Retinal pigment epithelial cell (primary cell): Measurements from ENCODE around the gene RBBP5.

Source experiments
- DNase-seq: peaks from one replicate; pipeline ENCODE4 v3.0.0-alpha.2; 2010; ENCODE audit warnings: low read depth
- H3K4me3 ChIP-seq: 2 replicates; pipeline ENCODE4 v1.5.1; 2011; ENCODE audit warnings: mild to moderate bottlenecking, low read length, control low read depth, moderate library complexity
- TF ChIP-seq, protein P1 (sequence below): conservative IDR thresholded peaks from 2 replicates; pipeline ENCODE4 v1.5.1; 2011; ENCODE audit warnings: low read depth, low read length, control low read depth, inconsistent platforms

The RBBP5 gene

DNA sequence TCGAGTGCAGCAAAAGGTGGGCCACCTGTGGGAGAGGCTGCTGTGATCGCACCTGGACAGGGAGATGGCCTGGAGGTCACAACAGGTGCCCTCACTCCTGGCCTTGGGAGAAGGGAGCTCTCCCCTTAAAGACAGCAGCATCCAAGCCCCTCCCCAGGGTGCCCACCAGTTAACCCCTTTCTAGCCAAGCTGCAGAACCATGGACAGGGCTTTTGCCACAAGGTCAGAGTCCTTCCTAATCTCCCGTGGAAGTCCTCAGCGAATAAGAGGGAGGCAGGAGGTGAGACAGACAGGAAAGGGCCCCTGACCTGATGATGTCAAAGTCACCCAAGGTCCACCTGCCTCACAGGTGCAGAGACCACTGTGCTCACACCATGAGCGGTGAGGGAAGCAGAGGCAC is 77.0 kb downstream of the RBBP5 start:
- no peak overlapping the region for H3K4me3 ChIP-seq
- TF ChIP-seq, protein P1, sequence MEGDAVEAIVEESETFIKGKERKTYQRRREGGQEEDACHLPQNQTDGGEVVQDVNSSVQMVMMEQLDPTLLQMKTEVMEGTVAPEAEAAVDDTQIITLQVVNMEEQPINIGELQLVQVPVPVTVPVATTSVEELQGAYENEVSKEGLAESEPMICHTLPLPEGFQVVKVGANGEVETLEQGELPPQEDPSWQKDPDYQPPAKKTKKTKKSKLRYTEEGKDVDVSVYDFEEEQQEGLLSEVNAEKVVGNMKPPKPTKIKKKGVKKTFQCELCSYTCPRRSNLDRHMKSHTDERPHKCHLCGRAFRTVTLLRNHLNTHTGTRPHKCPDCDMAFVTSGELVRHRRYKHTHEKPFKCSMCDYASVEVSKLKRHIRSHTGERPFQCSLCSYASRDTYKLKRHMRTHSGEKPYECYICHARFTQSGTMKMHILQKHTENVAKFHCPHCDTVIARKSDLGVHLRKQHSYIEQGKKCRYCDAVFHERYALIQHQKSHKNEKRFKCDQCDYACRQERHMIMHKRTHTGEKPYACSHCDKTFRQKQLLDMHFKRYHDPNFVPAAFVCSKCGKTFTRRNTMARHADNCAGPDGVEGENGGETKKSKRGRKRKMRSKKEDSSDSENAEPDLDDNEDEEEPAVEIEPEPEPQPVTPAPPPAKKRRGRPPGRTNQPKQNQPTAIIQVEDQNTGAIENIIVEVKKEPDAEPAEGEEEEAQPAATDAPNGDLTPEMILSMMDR = no peak
- no peak for DNase-seq

DNA sequence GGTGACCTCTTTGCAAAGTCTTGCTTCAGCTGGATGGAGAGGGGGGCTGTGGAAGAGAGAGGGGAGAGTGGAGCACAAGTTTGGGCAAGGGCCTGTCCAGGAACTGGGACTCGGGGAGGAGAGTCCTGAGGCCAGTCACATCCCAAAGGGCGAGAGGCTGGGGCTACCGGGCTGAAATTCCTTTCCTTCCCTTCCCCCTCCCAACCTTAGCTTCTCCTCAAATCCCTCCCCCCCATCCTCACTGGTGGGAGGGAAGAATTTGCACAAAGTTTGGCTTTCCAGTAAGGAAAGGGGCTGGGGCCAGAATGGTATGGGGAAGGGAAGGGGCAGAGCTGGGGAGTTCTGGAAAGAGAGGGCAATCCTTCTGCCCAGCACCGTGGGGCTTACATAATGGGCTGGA is 77.9 kb downstream of the RBBP5 start:
- TF ChIP-seq, protein P1 = no peak
- DNase-seq = no peak
- H3K4me3 ChIP-seq = no peak overlapping the region

DNA sequence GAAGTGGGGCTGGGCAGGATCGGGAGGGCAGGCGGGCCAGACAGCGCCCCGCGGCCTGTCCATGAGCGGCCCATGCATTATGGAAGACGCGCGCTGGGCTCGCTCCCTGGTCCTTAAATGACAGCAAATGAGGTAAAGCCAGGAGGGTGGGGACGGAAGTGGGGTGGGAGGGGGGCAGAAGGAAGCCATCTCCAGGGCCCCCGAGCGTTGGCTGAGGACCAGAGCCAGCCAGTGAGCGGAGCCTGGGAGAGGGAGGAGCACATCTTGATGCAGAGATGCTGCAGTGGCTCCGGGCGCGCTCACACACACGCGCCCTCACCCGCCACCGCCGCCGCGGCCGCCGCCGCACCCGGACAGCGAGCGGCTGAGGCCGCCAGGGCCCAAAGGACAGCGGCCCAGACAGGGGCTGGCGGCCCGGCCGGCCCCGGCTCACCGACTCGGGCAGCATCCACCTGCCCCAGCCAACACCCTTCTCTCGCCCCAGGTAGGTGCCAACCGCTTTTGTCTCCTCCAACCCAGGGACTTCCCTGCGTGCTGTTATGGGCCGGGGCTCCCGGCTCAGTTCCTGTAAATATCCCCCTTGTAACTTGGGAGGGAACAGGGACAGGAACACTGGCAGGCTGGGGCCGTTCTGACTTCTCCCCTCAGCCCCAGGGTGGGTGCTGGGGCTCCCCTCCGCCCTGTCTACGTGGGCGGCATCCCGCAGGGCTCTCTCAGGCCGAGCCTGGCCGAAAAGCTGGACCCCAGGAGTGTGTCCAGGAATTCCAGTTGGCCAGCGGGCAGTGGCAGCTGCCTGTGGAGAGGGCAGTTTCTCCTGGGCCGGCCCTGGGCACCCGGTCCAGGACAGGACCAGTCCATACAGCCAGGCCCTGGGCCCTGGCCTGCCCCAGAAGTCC is 78.6 kb downstream of the RBBP5 start, which contains the start of gene CNTN2:
Gene CNTN2, plus strand, starts transcription at position 302 of the 896 bp plus-strand sequence. CDS start 9,974 bp downstream, outside the sequence.
- TF ChIP-seq, protein P1 = no peak
- DNase-seq = no peak
- no peak within 1 kb of the TSS for H3K4me3 ChIP-seq

DNA sequence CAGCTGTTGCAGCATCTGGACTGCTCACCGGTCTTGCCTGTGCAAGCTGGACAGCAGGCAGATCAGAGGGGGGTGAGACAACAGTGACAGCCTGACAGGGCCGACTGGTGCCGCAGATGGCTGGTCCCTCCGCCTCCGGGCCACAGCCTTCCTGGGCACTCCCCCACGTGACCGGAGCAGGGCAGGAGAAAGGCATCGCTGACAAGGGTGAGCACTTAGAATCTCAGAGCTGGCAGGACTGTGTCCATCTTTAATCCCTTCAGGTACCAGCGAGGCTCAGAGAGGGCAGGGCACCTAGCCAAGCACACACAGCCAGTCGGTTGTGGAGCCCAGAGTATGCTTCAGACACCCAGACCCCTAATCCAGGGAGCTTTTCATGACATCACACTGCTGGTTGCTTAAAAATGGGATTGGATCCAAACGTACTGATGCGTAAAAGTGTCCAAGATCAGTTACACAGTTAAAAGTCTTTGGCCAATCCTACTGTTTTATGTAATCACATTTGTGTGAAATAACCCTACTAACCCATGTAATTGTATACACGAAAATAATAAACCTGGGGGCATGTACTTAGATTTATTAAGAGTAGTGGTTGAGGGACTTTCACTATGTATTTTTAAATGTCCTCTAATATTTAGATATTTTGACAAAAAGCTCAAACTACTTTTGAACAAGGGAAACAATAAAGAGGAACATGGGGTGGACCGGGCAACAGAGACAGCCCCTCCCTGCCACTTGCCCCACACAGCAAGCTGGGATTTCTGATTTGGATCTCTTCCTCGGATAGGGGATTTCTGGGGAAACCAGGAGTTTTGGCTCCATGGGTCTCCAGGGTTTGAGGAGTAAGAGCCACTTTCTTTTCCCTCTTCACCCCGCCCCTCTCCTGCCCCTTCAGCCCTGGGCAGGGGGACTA is 79.5 kb downstream of the RBBP5 start:
- TF ChIP-seq, protein P1 = no peak
- no peak overlapping the region for H3K4me3 ChIP-seq
- DNase-seq = no peak

DNA sequence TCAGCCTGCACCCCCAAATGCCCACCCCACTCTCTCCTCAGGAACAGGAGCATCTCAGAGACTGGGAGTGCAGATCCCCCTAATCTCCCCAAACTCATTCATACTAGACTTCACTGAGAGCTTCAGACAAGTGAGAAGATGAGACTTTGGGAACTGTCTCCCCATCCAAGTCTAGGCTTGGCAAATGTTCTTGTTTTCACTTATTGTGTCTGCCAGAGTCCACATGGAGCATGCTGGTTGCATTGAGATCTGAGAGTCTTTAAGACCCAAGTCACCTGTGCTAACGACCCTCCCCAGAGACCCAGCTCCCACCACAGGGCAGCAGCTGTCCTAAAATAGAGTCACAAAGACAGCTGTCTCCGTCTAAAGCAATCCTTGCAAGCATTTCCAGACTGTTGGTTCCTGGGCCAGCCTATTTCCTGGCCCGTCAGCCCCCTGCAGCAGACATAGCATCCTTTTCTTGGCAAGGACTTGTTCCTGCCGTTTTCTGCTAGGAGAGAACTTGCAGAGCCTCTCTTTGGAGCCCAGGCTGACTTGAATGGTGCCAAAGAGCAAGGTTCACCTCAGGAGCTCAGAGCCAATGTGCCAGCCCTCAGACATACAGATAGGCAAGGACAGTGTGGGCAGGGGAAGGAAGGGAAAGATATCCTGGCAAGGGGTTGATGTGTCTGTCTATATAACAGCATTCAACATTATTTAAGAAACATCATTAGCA is 80.6 kb downstream of the RBBP5 start:
- TF ChIP-seq, protein P1 = no peak
- no peak for DNase-seq
- no peak overlapping the region for H3K4me3 ChIP-seq

DNA sequence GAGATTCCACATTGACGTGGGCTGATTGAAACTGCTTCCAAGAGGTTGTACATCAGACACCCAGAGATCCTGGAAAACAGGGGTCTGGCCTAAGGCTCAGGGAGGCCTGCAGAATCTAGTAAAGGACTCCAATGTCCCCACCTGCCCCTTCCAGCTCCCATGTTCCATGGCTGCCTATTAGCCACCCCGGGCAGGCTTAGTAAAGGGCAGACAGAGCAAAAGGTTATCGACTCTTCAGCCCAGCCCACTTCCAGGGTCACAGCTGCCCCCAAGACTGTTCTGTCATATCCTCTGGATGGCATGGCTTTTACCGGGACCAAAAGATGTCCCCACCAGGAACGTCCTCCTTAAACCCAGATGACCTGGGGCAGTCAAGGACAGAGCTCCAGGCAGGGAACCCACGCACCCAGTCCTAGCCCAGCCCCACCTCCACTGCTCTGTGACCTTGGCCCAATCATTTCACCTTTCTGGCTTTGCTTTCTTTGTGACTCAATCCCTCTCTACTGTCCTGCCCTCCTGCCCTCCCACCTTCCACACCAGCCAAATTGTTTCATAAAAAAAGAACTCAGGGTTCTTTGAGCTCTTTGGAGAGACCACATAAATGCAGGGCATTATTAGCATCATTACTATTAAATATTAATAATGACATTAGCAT is 83.5 kb downstream of the RBBP5 start:
- DNase-seq = no peak
- no peak overlapping the region for H3K4me3 ChIP-seq
- TF ChIP-seq, protein P1 = no peak
